Uterus (tissue), 4 donors: Measurements from ENCODE around the gene SMARCA4. TPM values are rescaled to one million over a fixed set of nuclear protein-coding genes. Genes with fewer than 3 reads are reported as not detected.
"Not testable (repeated sequence)": the region's sequence is repeated elsewhere in the genome, so short reads cannot be mapped to it uniquely, and the experiment has no call there.

ENCODE experiments used
- DNase-seq, 2 donors: peaks; one replicate each; pipeline ENCODE4 v3.0.0-alpha.2; 2019 to 2020
- H3K27ac ChIP-seq, 2 donors: fragments of 200-600 bp; sonication (generic); 1 replicate in 1 of 2; 2 replicates in 1 of 2; pipeline ENCODE4 v1.5.1; 2016 to 2018
- H3K27me3 ChIP-seq, 2 donors: fragments of 200-600 bp; sonication (generic); one replicate each; pipeline ENCODE4 v1.5.1; 2018 to 2019; ENCODE audit warnings: control low read depth in 1 of 2
- H3K36me3 ChIP-seq, 2 donors: fragments of 200-600 bp; sonication (generic); one replicate each; pipeline ENCODE4 v1.5.1; 2019; ENCODE audit warnings: control low read depth in 1 of 2
- H3K4me1 ChIP-seq, 2 donors: fragments of 200-600 bp; sonication (generic); one replicate each; pipeline ENCODE4 v1.5.1; 2018 to 2019; ENCODE audit warnings: control low read depth in 1 of 2
- H3K4me3 ChIP-seq, 2 donors: fragments of 200-600 bp; sonication (generic); 1 replicate in 1 of 2; 2 replicates in 1 of 2; pipeline ENCODE4 v1.5.1; 2018 to 2019; ENCODE audit warnings: mild to moderate bottlenecking in 1 of 2
- H3K9me3 ChIP-seq, 2 donors: fragments of 200-600 bp; sonication (generic); one replicate each; pipeline ENCODE4 v1.5.1; 2019; ENCODE audit warnings: control low read depth in 1 of 2
- CTCF ChIP-seq, 4 experiments: fragments of 200-600 bp in 2 of 4; fragments of 450-650 bp in 2 of 4; sonication (generic) in 2 of 4; IDR thresholded peaks; one replicate each; pipeline ENCODE4 v1.5.1; 2016 to 2019; ENCODE audit warnings: antibody characterized with exemption in 4 of 4, mild to moderate bottlenecking in 2 of 4, moderate library complexity in 1 of 4
- POLR2A ChIP-seq, 2 donors: fragments of 450-650 bp; IDR thresholded peaks; one replicate each; pipeline ENCODE4 v1.6.1; 2016; ENCODE audit warnings: antibody characterized with exemption in 2 of 2, mild to moderate bottlenecking in 1 of 2, moderate library complexity in 1 of 2
- intact Hi-C: fragments of 100-400 bp; cut with DNase I; formaldehyde crosslinking; loops from one replicate; pipeline ENCODE4 v1.15.1; 2023; ENCODE audit warnings: low total_unique reads
- total RNA-seq, 4 donors: library from RNA; depleted of rRNA in 3 of 4; stranded (reverse); fragments of >200 nt in 3 of 4; gene quantifications; one replicate each; pipeline versions ENCODE4 v1.1.0 to v1.2.4, GENCODE V29; 2014 to 2023
- donor health status: DM: yes; HTN: yes; CAD: no.

SMARCA4 gene
- total RNA-seq, 4 donors from 2014 or later: 44.6 to 78.7 (median 76.2) TPM

GRCh38 chr19:11098327-11098726 is 137.5 kb downstream of the SMARCA4 start:
- no peaks in the 10 kb centered on the region for H3K9me3 ChIP-seq
- H3K4me1 ChIP-seq: no peaks in the 10 kb centered on the region
- no peak for DNase-seq
- intact Hi-C loops: no loop called here
- H3K27ac ChIP-seq: no peak overlapping the region
- TF ChIP-seq POLR2A (IDR thresholded peaks at IDR 0.05) (no peak), CTCF (IDR thresholded peaks at IDR 0.05) (no peak)
- H3K36me3 ChIP-seq: no peaks in the 10 kb centered on the region
- no peak overlapping the region for H3K4me3 ChIP-seq
- H3K27me3 ChIP-seq: no peaks in the 10 kb centered on the region

GRCh38 chr19:11098861-11099260 is 138.0 kb downstream of the SMARCA4 start:
- Histone ChIP-seq H3K4me1 (no peaks in the 10 kb centered on the region), H3K27me3 (no peaks in the 10 kb centered on the region), H3K4me3 (no peak overlapping the region), H3K27ac (no peak overlapping the region), H3K36me3 (no peaks in the 10 kb centered on the region), H3K9me3 (no peaks in the 10 kb centered on the region)
- DNase-seq: no peak
- no peak for TF ChIP-seq POLR2A (IDR thresholded peaks at IDR 0.05)
- no peak for TF ChIP-seq CTCF (IDR thresholded peaks at IDR 0.05)
- intact Hi-C loops: no loop called here

GRCh38 chr19:11100049-11100448 is 139.2 kb downstream of the SMARCA4 start:
- H3K36me3 ChIP-seq: no peaks in the 10 kb centered on the region
- H3K4me1 ChIP-seq: no peaks in the 10 kb centered on the region
- DNase-seq: no peak
- no peak overlapping the region for H3K4me3 ChIP-seq
- H3K27me3 ChIP-seq: no peaks in the 10 kb centered on the region
- no peak for TF ChIP-seq POLR2A (IDR thresholded peaks at IDR 0.05)
- TF ChIP-seq CTCF (IDR thresholded peaks at IDR 0.05): no peak
- H3K27ac ChIP-seq: peak overlapping the region in 1 of 2 donors; percentile 5
- intact Hi-C loops: no loop called here
- H3K9me3 ChIP-seq: no peaks in the 10 kb centered on the region

GRCh38 chr19:11101057-11101456 is 140.2 kb downstream of the SMARCA4 start:
- H3K27ac ChIP-seq: no peak overlapping the region
- no peaks in the 10 kb centered on the region for H3K27me3 ChIP-seq
- no peak overlapping the region for H3K4me3 ChIP-seq
- intact Hi-C loops: no loop called here
- TF ChIP-seq CTCF (IDR thresholded peaks at IDR 0.05): no peak
- TF ChIP-seq POLR2A (IDR thresholded peaks at IDR 0.05): no peak
- no peaks in the 10 kb centered on the region for H3K36me3 ChIP-seq
- no peak for DNase-seq
- H3K4me1 ChIP-seq: no peaks in the 10 kb centered on the region
- no peaks in the 10 kb centered on the region for H3K9me3 ChIP-seq

- intact Hi-C loops: no loop called here
- no peak for DNase-seq
Observed at GRCh38 chr19:11102944-11103343, 142.1 kb downstream of the SMARCA4 start.

GRCh38 chr19:11103667-11104066 is 142.8 kb downstream of the SMARCA4 start:
- DNase-seq, H3K4me3 ChIP-seq, intact Hi-C loops, H3K27ac ChIP-seq, H3K27me3 ChIP-seq, H3K9me3 ChIP-seq, H3K36me3 ChIP-seq, H3K4me1 ChIP-seq: not testable (repeated sequence)

More at GRCh38 chr19:11102944-11103343, 142.1 kb downstream of the SMARCA4 start:
- Histone ChIP-seq H3K9me3 (no peaks in the 10 kb centered on the region), H3K36me3 (no peaks in the 10 kb centered on the region), H3K27ac (no peak overlapping the region), H3K27me3 (no peaks in the 10 kb centered on the region), H3K4me3 (no peak overlapping the region), H3K4me1 (no peaks in the 10 kb centered on the region)
- no peak for TF ChIP-seq POLR2A (IDR thresholded peaks at IDR 0.05)
- no peak for TF ChIP-seq CTCF (IDR thresholded peaks at IDR 0.05)
